ENCODE results near the gene CCDC110.
A peak's percentile ranks its signal among the peaks of the same experiment; 100 is the strongest.

The CCDC110 gene

DNA sequence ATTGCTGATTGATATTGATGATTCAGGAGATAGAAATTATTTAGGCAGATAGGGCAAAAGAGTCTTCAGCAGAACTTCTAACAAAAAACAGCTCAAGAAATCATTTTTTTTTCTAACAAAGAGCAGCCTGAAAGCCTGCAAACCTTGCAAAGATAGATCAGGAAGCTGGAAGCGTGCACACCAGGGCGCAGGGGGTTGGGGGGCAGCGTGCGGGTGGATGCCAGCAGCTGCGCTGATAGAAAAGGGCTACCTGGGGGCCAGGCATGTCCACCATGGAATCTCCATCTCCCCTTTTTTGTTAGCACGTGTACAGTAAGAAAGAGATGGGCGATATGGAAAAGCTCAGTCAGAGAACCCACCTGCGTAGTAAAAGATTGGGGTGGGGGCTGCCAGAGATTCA lies 1.7 kb upstream of the CCDC110 start:
- DNase-seq (ENCODE audit: low read depth in 2 of 2, low spot score in 1 of 2): no peak

DNA sequence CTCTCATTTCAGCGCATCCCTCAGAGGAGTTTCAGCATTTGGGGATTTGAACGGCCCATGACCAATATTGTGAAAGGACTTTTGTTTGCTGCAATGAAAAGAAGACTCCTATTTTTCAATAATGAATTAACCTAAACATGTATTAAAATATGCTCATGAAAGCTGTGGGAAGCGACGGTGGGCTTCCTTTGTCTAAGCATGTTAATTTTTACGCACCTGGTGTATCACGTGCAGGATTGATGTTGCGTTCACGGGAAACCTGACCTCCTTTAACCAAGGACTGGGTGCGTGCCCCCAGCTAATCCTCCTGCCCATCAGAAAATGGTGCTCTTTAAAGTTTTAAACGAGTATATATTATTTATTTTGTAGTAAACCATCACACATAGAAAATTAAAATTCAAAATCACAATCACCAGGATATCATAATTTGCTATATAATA lies 590 bp upstream of the CCDC110 start:
- no peak for DNase-seq (ENCODE audit: low read depth in 2 of 2, low spot score in 1 of 2)

DNA sequence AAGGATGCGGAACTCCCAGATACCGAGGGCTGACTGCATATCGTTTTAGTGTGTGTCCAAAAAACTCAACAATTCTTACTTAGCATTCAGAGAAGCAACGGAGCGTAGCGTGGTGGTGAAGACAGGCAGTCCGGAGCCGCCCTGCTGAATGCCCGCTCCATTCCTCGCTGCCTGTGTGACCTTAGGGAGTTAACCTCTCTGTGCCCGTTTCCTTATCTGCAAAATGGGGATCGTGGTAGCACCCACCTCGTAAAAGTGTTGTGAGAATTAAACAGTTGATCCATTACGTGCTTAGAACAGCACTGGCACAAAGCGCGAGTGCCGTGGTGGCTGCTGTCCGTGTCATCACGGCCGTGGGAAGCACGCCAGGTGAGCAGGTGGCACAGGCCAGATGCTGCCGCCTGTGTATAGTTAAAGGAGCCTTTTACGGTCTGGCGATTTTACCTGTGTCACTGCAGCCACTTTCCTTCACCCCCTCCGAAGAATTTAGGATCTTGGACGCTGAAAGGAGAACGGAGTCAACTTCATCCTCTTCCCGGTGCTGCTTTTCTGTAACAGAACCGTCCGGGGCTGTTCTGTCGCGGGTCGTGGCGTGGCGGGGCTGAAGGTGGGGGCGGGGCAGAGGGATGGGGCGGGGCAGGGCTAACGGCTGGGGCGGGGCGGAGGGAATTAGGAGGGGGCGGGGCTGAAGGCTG lies 885 bp downstream of the CCDC110 start:
- peak in 1 of 2 donors; percentile 12 for DNase-seq (ENCODE audit: low read depth in 2 of 2, low spot score in 1 of 2)

DNA sequence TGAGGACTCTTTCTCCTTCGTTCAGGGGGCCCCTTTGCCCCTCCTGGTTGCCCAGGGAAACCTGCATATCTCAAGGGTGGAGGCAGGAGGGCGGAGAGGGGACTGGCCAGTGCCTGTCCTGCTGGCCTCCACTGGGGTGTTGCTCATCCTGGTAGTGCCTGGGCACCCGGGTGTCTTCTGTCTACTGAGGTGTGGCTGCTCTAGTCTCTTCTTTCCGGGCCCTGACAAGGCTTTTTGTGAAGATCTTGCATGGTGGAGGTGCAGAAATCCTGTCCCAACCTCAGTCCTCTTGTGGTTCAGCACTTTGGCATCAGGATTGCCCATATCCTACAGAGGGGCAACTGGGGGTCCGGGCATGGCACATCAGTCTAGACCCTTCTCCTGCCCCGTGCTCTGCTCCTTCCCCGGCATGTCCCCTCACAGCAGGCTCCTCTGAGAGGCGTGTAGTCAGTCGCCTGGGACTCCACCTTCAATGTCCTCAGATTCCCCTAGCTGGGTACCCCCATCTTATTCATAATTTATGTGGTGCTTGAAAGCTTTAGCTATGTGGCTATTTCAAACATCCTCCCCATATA lies 1.9 kb downstream of the CCDC110 start:
- DNase-seq (ENCODE audit: low read depth in 2 of 2, low spot score in 1 of 2): no peak

DNA sequence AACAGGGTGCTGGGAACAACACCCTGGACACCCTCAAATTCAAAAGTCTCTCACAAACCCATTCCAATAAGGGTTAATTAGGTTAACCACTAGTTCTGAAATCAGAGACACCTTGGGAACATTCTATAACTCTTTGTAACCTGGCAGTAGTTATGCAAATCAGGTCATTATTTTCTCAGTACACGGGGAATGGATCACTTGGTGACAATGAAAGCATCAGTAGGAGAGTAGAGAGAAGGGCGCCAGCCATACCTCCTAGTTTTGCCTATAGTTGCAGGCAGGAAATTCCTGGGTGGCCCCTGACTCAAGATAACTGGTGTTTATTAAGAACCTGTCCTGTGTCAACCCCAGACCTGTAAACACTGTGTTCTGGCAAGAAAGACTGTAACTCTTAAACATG lies 2.5 kb downstream of the CCDC110 start:
- DNase-seq (ENCODE audit: low read depth in 2 of 2, low spot score in 1 of 2): no peak

DNA sequence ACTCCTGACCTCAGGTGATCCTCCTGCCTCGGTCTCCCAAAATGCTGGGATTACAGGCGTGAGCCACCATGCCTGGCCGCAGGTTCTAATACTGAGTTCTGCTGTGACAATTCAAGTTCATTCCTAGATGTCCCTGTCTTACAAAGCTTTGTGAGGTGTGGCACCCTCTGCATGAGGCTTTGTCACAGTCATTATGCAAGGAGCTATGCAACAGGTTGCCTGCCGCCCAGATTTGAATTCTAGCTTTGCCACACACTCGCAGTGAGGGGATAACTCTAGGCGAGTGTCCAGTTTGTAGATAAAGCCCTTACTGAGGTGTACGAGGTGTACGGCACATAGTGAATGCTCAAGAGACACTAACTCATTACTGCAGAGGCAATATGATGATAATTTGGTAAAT lies 3.5 kb downstream of the CCDC110 start:
- DNase-seq (ENCODE audit: low read depth in 2 of 2, low spot score in 1 of 2): no peak

DNA sequence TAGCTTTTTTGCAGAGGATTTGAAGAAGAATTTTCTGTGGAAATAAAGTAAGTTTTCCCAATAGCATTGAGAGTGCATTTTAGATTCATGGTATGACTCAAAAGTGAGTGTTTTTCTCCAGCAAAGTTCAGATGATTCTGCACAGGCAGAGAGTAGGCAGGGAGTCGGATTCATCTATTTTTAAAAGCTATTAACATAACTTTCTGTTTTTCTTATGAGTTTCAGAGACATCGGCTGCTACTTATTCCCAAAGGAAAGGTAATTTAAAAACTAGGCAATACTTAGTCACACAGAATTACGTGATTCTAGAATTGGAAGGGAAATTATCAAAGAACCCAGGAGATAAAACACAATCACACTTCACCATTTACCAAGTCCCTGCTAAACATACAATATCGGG lies 4.4 kb downstream of the CCDC110 start:
- DNase-seq (ENCODE audit: low read depth in 2 of 2, low spot score in 1 of 2): no peak

DNA sequence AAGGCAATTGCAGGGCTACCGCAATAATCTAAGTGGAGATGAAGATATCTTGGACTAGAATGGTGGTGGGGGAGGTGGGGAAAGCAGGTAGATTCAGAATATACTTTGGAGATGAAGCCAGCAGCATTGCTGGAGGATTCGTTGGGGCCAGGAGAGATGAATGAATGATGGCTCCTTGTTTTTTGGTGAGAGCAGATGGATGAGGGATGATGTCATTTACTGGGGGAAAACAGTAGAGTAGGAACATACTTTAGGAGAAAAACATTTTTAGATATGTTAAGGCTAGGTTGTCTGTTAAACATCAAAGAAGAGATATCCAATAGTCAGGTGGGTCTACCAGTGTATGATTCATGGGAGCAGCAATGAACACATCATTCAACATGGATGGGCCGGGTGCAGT lies 5.8 kb downstream of the CCDC110 start:
- no peak for DNase-seq (ENCODE audit: low read depth in 2 of 2, low spot score in 1 of 2)

DNA sequence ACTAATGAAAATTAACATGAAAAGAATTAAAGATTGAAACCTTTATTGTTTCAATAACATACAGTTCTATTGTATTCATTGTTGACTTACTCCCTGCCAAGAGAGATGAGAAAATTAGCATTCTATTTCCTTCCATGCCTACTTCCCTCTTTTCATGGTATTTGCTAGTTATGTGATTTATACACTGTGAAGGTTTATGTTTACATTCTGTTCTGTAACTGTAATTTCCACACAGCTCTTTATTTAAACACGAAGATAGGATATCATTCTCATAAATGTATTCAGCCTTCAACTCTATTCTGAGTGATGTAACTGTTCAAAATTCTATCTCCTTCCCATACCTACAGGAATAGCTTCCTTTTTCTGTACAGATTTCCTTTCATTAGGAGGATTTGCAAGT lies 6.6 kb downstream of the CCDC110 start:
- DNase-seq (ENCODE audit: low read depth in 2 of 2, low spot score in 1 of 2): no peak

DNA sequence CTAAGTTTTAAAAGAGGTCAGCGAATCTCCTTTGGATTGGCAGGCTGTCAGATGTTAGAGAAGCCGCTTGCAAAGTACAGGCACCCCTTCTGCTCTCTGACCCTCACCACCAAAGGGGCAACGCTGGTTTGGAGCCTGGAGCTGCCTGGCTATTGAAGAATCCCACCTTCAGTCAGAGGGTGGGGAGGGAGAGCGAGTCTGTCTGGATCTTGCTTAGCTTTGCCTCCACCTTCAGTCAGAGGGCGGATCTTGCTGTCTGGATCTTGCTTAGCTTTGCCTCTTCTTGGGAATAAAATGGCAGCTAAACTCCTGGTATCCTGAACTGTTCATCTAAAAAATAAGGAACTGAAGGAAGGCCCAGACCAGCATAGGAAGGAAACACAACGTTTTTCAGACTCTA lies 7.3 kb downstream of the CCDC110 start:
- no peak for DNase-seq (ENCODE audit: low read depth in 2 of 2, low spot score in 1 of 2)

DNA sequence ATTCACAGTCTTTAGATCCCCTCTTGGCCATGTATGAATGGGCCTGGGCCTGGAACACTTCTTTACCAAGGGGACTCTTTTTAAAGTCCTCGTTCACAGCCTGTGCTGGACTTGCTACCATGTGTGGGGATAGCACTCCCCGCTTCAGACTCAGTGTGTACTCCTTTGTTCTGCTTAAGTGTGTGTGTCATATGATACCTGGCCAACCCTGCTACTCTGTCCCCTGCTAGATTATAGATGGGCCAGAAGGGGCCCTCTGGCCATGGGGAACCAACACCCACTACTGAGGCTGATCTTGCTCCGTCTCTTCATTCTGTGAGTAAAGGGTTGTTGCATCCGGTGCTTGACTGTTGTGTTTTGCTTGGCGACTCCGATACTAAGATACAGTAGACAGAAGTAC lies 8.0 kb downstream of the CCDC110 start:
- DNase-seq (ENCODE audit: low read depth in 2 of 2, low spot score in 1 of 2): no peak

DNA sequence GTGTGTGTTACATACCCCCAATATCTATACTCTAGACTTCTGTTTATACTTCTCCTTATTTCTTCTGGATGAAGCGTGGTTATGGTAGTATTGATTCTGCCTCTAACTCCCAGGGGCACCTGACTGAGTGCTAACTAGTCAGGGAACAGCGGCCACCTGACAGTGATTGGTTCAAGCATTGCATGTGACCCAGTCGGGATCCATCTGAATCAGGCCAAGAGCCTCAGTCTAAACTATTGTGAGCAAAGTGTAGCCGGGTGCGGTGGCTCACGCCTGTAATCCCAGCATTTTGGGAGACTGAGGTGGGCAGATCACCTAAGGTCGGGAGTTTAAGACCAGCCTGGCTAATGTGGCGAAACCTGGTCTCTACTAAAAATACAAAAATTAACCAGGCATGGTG lies 10.0 kb downstream of the CCDC110 start:
- DNase-seq (ENCODE audit: low read depth in 2 of 2, low spot score in 1 of 2): no peak

DNA sequence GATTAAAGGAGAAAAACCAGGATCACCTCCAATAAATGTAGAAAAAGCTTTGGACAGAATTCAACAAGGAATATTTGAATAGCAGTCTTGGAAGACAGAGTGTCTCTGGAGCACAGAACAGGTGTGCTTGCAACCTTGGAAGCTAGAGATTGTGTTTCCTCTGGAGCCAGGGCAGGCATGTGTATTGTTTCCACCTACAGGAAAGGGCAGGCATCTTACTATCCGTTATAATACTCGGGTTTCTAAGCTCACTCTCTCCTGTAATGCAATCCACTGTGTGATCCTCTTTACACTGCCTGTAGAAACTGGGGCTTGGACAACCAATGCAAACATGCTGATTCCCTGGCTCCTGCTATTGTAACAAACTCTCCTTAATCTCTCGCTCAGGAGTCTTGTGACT lies 14.4 kb downstream of the CCDC110 start:
- DNase-seq (ENCODE audit: low read depth in 2 of 2, low spot score in 1 of 2): no peak

DNA sequence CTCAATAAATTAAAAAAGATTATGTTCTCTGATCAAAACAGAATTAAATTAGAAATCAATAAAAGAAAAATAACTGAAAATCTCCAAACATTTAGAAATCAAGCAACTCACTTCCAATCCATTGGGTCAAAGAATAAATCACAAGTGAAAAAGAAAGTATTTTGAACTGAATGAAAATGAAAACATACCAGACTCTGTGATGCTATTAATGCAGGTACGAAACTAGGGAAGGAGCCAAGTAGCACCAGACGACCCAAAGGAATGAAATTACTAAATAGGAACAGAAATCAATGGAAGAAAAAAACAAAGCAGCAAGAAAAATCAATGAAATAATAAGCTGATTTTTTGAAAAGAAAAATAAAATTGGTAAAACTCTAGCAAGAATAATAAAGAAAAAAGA lies 15.4 kb downstream of the CCDC110 start:
- DNase-seq (ENCODE audit: low read depth in 2 of 2, low spot score in 1 of 2): no peak

DNA sequence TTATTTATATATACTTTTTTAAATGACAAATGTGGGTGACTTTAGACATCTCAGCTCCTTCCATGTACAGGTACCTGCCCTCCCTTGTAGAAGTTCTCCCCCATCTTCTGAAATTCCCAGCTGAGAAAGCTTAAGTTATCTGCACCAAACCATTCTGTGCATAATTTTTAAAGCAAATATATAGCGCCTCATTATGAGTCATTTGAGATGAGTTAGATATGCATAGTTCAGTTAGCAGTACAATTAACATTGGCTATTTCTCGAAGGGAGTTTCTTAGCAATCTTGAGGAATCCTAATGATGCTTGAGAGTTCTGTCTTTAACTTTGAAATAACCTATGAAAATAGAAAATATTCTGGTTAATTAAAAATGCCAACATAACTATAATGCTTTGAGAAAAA lies 26.3 kb downstream of the CCDC110 start:
- DNase-seq (ENCODE audit: low read depth in 2 of 2, low spot score in 1 of 2): no peak

DNA sequence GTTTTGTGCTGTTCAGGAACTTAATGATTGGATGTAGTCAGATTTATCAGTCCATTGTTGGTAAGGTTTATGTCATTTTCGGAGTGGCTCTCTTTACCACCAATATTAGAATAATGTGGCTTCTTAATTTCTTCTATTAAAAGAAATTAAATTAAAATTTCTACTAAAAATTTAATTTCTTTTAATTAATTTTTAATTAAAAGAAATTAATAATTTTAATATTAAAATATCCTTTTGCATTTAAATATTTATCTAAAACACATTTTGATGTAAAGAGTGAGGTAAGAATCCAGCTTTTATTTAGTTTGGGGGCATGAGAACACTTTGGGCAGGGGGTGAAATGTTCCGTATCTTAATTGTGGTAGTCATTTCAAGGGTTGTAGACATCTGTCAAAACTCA lies 30.1 kb downstream of the CCDC110 start:
- DNase-seq (ENCODE audit: low read depth in 2 of 2, low spot score in 1 of 2): no peak

DNA sequence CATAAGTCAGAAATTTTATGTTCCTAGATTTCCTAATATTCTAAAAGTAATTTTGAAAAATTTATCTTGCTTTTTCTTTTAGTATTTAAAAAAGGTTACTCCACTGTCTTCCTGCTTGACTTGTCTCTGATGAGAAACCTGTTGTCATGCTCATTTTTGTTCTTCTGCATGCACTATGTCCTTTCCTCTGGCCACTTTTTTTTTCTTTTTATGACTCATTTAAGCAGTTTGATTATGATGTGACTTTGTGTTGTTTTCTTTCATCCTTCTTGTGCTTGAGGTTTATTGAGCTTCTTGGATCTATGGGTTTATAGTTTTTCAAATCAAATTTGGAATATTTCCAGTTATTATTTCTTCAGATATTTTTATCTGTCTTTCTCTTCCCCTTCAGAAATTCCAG lies 33.7 kb downstream of the CCDC110 start:
- DNase-seq (ENCODE audit: low read depth in 2 of 2, low spot score in 1 of 2): no peak

DNA sequence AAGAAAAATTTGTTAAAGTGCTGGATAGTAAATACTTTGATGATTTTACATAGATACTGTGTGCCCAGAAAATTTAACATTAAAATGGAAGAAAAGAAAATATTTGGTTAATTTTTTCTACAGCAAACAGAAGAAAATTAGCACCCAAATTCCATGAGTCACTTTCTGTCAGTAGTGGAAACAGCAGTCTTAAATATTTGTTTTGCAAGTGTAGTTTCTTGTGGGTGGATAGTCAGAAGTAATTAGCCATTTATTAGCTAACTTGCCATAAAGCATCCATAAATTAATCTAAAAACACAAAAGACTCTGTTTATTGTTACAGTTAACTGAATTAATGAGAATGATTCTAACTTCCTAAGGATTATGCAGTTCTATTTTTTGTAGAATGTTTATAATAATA lies 36.1 kb downstream of the CCDC110 start:
- DNase-seq (ENCODE audit: low read depth in 2 of 2, low spot score in 1 of 2): no peak

DNA sequence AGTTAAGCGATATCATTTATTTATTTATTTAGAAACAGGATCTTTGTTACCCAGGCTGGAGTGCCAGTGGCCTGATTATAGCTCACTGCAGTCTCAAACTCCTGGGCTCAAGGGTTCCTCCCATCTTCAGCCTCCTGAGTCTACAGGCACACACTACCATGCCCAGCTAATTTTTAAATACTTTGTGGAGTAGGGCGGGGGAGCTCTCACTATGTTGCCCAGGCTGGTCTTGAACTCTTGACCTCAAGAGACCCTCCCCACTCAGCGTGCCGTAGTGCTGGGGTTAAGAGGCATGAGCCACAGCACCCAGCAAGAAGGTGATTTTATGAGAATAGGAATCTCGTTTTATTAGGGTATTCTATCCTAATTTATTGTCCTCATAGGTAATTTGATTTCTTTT lies 41.9 kb downstream of the CCDC110 start:
- no peak for DNase-seq (ENCODE audit: low read depth in 2 of 2, low spot score in 1 of 2)

DNA sequence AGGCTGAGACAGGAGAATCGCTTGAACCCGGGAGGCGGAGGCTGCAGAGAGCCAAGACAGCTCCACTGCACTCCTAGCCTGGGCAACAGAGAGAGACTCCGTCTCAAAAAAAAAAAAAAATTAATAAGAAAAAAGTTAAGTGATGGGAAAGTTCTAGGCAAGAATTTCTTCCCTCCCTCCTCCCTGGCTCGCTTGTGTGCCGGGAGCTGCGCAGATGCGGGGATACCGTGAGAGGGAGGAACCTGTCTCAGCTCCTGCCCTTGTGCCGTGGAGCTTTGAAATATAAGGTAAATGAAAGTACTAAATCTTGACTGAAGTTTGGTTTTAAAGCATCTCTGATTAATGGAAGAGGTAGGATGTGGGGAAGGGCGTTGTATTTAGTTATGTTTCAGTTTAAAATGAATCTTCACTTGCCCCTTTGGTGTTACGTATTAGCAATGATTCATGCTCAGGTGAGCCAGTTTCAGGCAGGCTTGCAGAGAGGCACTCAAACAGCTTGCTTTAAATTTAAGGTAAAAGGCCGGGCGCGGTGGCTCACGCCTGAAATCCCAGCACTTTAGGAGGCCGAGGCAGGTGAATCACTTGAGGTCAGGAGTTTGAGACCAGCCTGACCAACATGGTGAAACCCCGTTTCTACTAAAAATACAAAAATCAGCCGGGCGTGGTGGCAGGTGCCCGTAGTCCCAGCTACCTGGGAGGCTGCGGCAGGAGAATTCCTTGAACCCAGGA lies 44.4 kb downstream of the CCDC110 start:
- DNase-seq (ENCODE audit: low read depth in 2 of 2, low spot score in 1 of 2): no peak

DNA sequence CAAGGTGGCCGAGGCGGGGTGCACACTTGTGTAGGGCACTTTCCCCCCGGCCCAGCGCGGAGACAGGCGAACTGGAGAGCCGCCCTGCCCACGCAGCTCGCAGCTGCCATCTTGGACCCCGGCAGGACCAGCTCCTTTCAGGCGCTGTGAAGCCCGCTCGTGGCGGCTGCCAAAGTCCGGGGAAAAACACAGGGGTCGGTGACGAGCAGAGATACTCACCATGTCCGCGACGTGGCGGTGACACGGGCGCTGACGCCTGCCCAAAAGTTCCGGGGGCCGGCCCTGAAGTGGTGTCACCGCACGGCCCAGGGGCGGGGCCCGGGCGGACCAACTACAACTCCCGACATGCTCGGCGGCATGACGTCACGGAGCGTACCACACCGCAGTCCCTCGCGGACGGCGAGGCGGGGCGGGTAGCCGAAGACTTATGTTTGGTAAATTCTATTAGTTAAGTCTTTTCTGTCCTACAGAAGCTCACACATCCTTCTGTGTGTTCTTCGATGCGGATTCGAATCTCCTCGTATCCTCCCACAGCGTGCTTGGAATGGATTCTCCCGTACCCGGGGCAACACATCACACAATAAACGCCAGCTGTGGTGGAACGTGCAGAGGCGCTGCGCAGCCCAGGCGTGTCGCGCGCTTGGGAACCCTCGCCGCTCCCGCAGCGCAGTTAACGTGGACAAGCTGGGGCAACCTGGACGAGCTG lies 45.7 kb downstream of the CCDC110 start, which contains the start of gene UFSP2:
Gene UFSP2, minus strand, starts transcription at position 318 of the 706 bp plus-strand sequence. Its CDS starts 96 bp downstream, at position 222.
- DNase-seq (ENCODE audit: low read depth in 2 of 2, low spot score in 1 of 2): peak; percentile 78 to 82

All from stimulated activated CD8-positive, alpha-beta memory T cell treated with anti-CD3 and anti-CD28 coated beads, Interleukin-4, amount 100 ng/mL, for 4 hours (primary cell).